Heart left ventricle (tissue), 13 donors: ENCODE results near the gene PNCK.
"Not testable (repeated sequence)": the region's sequence is repeated elsewhere in the genome, so short reads cannot be mapped to it uniquely, and the experiment has no call there.

Experiments used
- POLR2A ChIP-seq, 2 donors: fragments of 450-650 bp; IDR thresholded peaks; one replicate each; pipeline ENCODE4 v1.6.1; 2017; ENCODE audit warnings: antibody characterized with exemption in 2 of 2, mild to moderate bottlenecking in 2 of 2, moderate library complexity in 2 of 2
- TF ChIP-seq, protein P1 (sequence below), 12 donors: fragments of 200-600 bp; sonication (generic) in 4 of 12; IDR thresholded peaks; one replicate each; pipeline versions ENCODE4 v1.5.0 to v1.8.0; 2018 to 2022; ENCODE audit warnings: antibody characterized with exemption in 12 of 12, mild to moderate bottlenecking in 5 of 12
- donor health status: ischemic (EF 13 %, LVEDD 7.1; RV severe dilation, severe dysfunction).
- donor health status: DM: no; HTN: yes; CAD: no.
- donor health status: DM: no; HTN: no; CAD: no.
- donor health status: ischemic (EF 25% LVEDD 6.9; RV normal size, moderate dysfunction).
- donor health status: ischemic (EF 25% LVEDD 5.7; RV mildly dilated, moderate dysfunction).
- donor health status: ischemic (EF 35%, LVEDD 5.7; RV mildly dilated, moderate dysfunction).
- donor health status: nonischemic (EF 11% LVEDD 7.7; RV severe dilation, severe dysfunction).
- donor health status: DM: yes; HTN: yes; CAD: no.
- donor health status: PGD.
- donor health status: ischemic (EF 29% LVEDD 5.4; RV normal size, mild dysfunction).
- donor health status: nonischemic (EF 23%, LVEDD 6.1; RV moderate dilation, normal function).

DNA sequence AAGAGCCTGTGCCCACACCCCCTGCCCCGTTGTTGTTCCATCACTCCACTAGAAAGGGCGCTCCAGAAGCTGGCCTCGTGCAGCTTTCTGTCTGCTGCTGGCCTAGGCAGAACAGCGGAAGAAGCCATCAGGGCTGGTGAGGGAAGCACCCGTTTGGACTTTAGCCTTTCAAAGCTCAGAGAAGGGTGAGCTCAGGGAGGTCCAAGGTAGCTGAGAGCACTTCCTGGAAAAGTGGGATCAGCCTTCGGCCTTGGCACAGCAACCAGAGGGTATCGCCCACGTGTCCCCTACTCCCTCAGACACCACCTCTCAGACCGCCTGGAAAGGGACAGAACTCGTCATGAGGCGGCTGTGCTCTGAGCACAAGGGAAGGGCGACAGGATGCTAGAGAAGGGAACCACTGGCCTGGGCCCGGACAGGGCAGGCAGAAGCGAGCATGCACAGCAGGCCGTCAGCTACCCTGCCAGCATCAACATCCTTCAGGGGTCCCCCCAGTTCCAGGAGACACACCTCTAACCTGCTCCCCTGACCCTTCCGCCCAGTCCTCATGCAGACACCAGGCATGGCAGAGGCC lies 25.7 kb upstream of the PNCK start:
- TF ChIP-seq, protein P1, sequence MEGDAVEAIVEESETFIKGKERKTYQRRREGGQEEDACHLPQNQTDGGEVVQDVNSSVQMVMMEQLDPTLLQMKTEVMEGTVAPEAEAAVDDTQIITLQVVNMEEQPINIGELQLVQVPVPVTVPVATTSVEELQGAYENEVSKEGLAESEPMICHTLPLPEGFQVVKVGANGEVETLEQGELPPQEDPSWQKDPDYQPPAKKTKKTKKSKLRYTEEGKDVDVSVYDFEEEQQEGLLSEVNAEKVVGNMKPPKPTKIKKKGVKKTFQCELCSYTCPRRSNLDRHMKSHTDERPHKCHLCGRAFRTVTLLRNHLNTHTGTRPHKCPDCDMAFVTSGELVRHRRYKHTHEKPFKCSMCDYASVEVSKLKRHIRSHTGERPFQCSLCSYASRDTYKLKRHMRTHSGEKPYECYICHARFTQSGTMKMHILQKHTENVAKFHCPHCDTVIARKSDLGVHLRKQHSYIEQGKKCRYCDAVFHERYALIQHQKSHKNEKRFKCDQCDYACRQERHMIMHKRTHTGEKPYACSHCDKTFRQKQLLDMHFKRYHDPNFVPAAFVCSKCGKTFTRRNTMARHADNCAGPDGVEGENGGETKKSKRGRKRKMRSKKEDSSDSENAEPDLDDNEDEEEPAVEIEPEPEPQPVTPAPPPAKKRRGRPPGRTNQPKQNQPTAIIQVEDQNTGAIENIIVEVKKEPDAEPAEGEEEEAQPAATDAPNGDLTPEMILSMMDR (IDR thresholded peaks at IDR 0.05), result not testable (repeated sequence)
- TF ChIP-seq POLR2A (IDR thresholded peaks at IDR 0.05), result not testable (repeated sequence)
